ENCODE data around the gene AP2A2. TPM values are rescaled to one million over a fixed set of nuclear protein-coding genes. Genes with fewer than 3 reads are reported as not detected.

The AP2A2 gene
- total RNA-seq (2022) (70.5 and 70.6 TPM in 2 replicates), Bru-seq, nascent RNA (percentile 62 among the genes with signal in this experiment), BruChase-seq, experiment 1, labeled RNA remaining after a 6-hour chase (percentile 79 among the genes with signal in this experiment), BruChase-seq, experiment 2, labeled RNA remaining after a 2-hour chase (percentile 71 among the genes with signal in this experiment)
- long read RNA-seq, full-length matches to known transcripts: 34 of 55 reads
- long read RNA-seq, partial matches to known transcripts: 12 of 55 reads
- long read RNA-seq, other reads (novel, unspliced or antisense): 9 of 55 reads

DNA sequence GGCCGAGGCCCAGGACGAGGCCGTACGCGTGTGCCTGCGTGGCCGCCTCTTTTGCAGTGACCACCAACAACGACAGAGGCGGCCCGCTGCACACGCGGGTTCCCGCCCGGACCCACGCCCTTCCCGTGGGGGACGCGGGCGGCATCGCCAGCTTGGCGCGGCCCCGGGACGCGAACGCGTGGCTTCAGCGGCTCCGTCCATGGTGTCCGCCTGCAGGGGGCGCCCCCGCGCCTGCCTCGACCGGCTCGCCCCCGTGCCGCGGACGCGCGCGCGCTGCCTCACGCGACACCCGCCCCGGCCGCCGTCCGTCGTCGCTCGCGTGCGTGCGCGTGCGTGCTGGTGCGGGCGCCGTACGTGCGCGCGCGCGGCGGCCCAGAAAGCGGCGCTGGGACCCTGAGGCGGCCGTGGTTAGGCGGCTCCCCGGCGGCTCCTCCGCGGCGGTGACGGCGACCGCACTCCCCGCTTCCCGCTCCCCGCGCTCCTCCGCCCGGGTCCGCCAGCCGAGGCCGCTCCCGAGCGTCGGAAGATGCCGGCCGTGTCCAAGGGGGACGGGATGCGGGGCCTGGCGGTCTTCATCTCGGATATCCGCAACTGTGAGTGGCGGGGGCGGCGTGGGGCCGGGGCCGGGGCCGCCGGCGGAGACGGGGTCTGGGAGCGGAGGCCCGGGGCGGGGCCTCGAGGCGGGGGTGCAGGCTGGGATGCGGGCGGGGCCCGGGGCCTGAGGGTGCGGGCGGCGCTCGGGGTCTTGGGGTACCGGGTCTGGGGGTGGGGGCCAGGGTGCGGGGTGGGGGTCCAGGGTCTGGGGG lies at the start of gene AP2A2:
Gene AP2A2, plus strand, starts transcription at position 375 of the 806 bp plus-strand sequence. Its CDS starts 152 bp downstream, at position 527.
- no peaks in the 10 kb centered on the region for H3K27me3 Mint-ChIP-seq (ENCODE audit: insufficient read depth, unreplicated experiment)
- ChIA-PET CTCF (interaction anchor here (0.6 to 2.1 kb wide), 6 partner anchors 12 to 780 kb away, joined by 3 to 8 read pairs (median 4); no protein-coding TSS in a partner anchor), POLR2A (interaction anchor here (0.5 to 2.3 kb wide), 6 partner anchors 10 to 372 kb away, joined by 3 to 11 read pairs (median 4); partner anchors contain the start of gene CHID1)
- peak within 1 kb of the TSS; percentile 76 for H3K27ac Mint-ChIP-seq (ENCODE audit: low read depth, unreplicated experiment)
- intact Hi-C loops (cut with micrococcal nuclease): loop anchor here (1.0 kb wide), 1 partner anchor 126 kb away; no protein-coding TSS in a partner anchor
- peaks cover 9% of the 10 kb centered on the region for H3K36me3 Mint-ChIP-seq (ENCODE audit: insufficient read depth, unreplicated experiment)
- peak within 1 kb of the TSS; percentile 83 for H3K4me3 Mint-ChIP-seq (ENCODE audit: unreplicated experiment)
- peak; percentile 75 for TF ChIP-seq CTCF (IDR thresholded peaks at IDR 0.05; ENCODE audit: unreplicated experiment)
- DNase-seq (ENCODE audit: unreplicated experiment): peak; percentile 80
- no TSS peak for BruUV-seq (replicated peaks)
- H3K9me3 Mint-ChIP-seq (ENCODE audit: unreplicated experiment): no peaks in the 10 kb centered on the region
- peaks cover 9% of the 10 kb centered on the region for H3K4me1 Mint-ChIP-seq (ENCODE audit: insufficient read depth, unreplicated experiment)

DNA sequence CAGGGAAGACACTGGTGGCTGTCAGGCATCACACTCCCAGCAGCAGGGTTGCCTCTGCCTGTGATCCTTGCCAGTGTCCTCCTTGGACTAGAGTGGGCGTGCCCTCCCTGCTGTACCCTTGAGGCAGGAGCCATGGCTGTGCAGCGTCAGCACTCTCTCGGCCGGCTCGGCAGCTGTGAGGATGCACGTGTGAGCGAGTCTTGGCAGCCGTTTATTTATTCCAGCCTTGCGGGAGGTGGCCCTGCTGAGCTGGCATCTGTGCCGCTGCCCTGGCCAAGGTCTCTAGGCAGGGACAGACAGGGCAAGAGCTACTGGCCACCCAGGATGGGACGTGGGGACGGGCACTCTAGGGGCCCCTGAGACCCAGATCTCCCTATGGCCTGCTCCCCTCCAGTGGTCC lies 49.1 kb upstream of the AP2A2 start:
- Mint-ChIP-seq H3K4me3 (ENCODE audit: unreplicated experiment) (no peak overlapping the region), H3K9me3 (ENCODE audit: unreplicated experiment) (no peaks in the 10 kb centered on the region), H3K36me3 (ENCODE audit: insufficient read depth, unreplicated experiment) (peaks cover 38% of the 10 kb centered on the region), H3K27me3 (ENCODE audit: insufficient read depth, unreplicated experiment) (no peaks in the 10 kb centered on the region), H3K4me1 (ENCODE audit: insufficient read depth, unreplicated experiment) (no peaks in the 10 kb centered on the region), H3K27ac (ENCODE audit: low read depth, unreplicated experiment) (no peak overlapping the region)
- no peak for DNase-seq (ENCODE audit: unreplicated experiment)
- intact Hi-C loops (cut with micrococcal nuclease): no loop called here
- BruUV-seq (replicated peaks): no TSS peak
- POLR2A ChIA-PET: interaction anchor here (0.6 to 1.5 kb wide), 3 partner anchors 9 to 683 kb away, joined by 3 to 4 read pairs (median 3); partner anchors contain the start of gene CHID1
- CTCF ChIA-PET: interaction anchor here (0.6 kb wide), 3 partner anchors 51 to 1312 kb away, joined by 3 to 4 read pairs (median 3); no protein-coding TSS in a partner anchor
- no peak for TF ChIP-seq CTCF (IDR thresholded peaks at IDR 0.05; ENCODE audit: unreplicated experiment)

- no TSS peak for BruUV-seq (replicated peaks)
- Mint-ChIP-seq H3K27me3 (ENCODE audit: insufficient read depth, unreplicated experiment) (no peaks in the 10 kb centered on the region), H3K4me3 (ENCODE audit: unreplicated experiment) (no peak overlapping the region), H3K9me3 (ENCODE audit: unreplicated experiment) (no peaks in the 10 kb centered on the region), H3K4me1 (ENCODE audit: insufficient read depth, unreplicated experiment) (no peaks in the 10 kb centered on the region), H3K36me3 (ENCODE audit: insufficient read depth, unreplicated experiment) (peaks cover 38% of the 10 kb centered on the region), H3K27ac (ENCODE audit: low read depth, unreplicated experiment) (no peak overlapping the region)
- TF ChIP-seq CTCF (IDR thresholded peaks at IDR 0.05; ENCODE audit: unreplicated experiment): no peak
- intact Hi-C loops (cut with micrococcal nuclease): no loop called here
- POLR2A ChIA-PET: interaction anchor here (1.4 kb wide), 1 partner anchor 10 kb away, joined by 4 read pairs; no protein-coding TSS in a partner anchor
- CTCF ChIA-PET: interaction anchor here (0.6 to 0.8 kb wide), 2 partner anchors 31 to 39 kb away, joined by 3 read pairs; no protein-coding TSS in a partner anchor
- DNase-seq (ENCODE audit: unreplicated experiment): no peak
Observed at GRCh38 chr11:877565-877964, 48.1 kb upstream of the AP2A2 start.

- H3K27me3 Mint-ChIP-seq (ENCODE audit: insufficient read depth, unreplicated experiment): no peaks in the 10 kb centered on the region
- no TSS peak for BruUV-seq (replicated peaks)
- ChIA-PET CTCF (interaction anchor here (0.6 kb wide), 1 partner anchor 185 kb away, joined by 4 read pairs; the partner anchor contains the start of gene TMEM80), POLR2A (no interaction called here)
- H3K4me1 Mint-ChIP-seq (ENCODE audit: insufficient read depth, unreplicated experiment): no peaks in the 10 kb centered on the region
- H3K9me3 Mint-ChIP-seq (ENCODE audit: unreplicated experiment): no peaks in the 10 kb centered on the region
- intact Hi-C loops (cut with micrococcal nuclease): no loop called here
- H3K36me3 Mint-ChIP-seq (ENCODE audit: insufficient read depth, unreplicated experiment): peaks cover 22% of the 10 kb centered on the region
- TF ChIP-seq CTCF (IDR thresholded peaks at IDR 0.05; ENCODE audit: unreplicated experiment): no peak
- H3K27ac Mint-ChIP-seq (ENCODE audit: low read depth, unreplicated experiment): no peak overlapping the region
- DNase-seq (ENCODE audit: unreplicated experiment): no peak
- no peak overlapping the region for H3K4me3 Mint-ChIP-seq (ENCODE audit: unreplicated experiment)
Observed at GRCh38 chr11:880447-880846, 45.2 kb upstream of the AP2A2 start.
